SKM-1 treated with dmso at 0.1 percent for 144 hours (cell line): ENCODE results near the gene SPRN.
"Not testable (repeated sequence)": the region's sequence is repeated elsewhere in the genome, so short reads cannot be mapped to it uniquely, and the experiment has no call there.

Experiments
- DNase-seq: peaks from one replicate; lab custom pipeline; 2025; ENCODE audit not compliant: unreplicated experiment; lab: John Stamatoyannopoulos, UW

SPRN gene

GRCh38 chr10:133440633-133441285 lies 16.3 kb upstream of the SPRN start:
- DNase-seq, result no peak

GRCh38 chr10:133439517-133440461 lies 15.4 kb upstream of the SPRN start:
- DNase-seq, result no peak

- peak; percentile 56 for DNase-seq
These were observed 14.4 kb upstream of the SPRN start for GRCh38 chr10:133438711-133439273.

GRCh38 chr10:133432789-133433188 lies 8.4 kb upstream of the SPRN start:
- DNase-seq, result not testable (repeated sequence)

- not testable (repeated sequence) for DNase-seq
These were observed 7.6 kb upstream of the SPRN start for GRCh38 chr10:133431888-133432613.

GRCh38 chr10:133429571-133429970 lies 5.1 kb upstream of the SPRN start:
- not testable (repeated sequence) for DNase-seq

- DNase-seq, result not testable (repeated sequence)
These were observed 323 bp downstream of the SPRN start for GRCh38 chr10:133424102-133424501.

- DNase-seq, result no peak
These were observed 1.3 kb downstream of the SPRN start for GRCh38 chr10:133422807-133423771.

- no peak for DNase-seq
These were observed 2.1 kb downstream of the SPRN start for GRCh38 chr10:133422223-133422806.

GRCh38 chr10:133421336-133422222 lies 2.8 kb downstream of the SPRN start:
- no peak for DNase-seq

GRCh38 chr10:133420579-133420978 lies 3.8 kb downstream of the SPRN start:
- DNase-seq, result no peak

GRCh38 chr10:133420028-133420427 lies 4.4 kb downstream of the SPRN start:
- no peak for DNase-seq

GRCh38 chr10:133419211-133419950 lies 5.0 kb downstream of the SPRN start:
- DNase-seq, result no peak

GRCh38 chr10:133418289-133418993 lies 6.0 kb downstream of the SPRN start:
- DNase-seq, result no peak

- no peak for DNase-seq
These were observed 8.7 kb downstream of the SPRN start for GRCh38 chr10:133415752-133416151.

- DNase-seq, result not testable (repeated sequence)
These were observed 10.0 kb downstream of the SPRN start for GRCh38 chr10:133414401-133414800.

- no peak for DNase-seq
These were observed 12.1 kb downstream of the SPRN start for GRCh38 chr10:133412381-133412711.
